Measurements from ENCODE around the gene ZNF581. TPM values are rescaled to one million over a fixed set of nuclear protein-coding genes. Genes with fewer than 3 reads are reported as not detected.

The ZNF581 gene
- total and polyA plus RNA-seq, 9 donors: 11.2 to 40.2 (median 34.0) TPM

DNA sequence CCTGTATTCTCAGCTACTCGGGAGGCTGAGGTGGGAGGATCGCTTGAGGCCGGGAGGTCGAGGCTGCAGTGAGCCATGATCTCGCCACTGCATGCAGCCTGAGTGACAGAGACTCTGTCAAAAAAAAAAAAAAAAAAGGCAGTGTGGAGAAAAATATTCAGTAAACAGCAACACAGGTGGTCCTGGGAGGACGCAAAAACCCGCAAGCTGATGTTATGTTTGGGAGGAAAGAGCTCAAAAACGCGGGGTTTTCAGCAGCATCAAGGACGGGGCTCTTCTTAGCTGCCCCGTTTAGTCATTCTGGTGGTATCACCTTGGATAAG, 18.5 kb upstream of the ZNF581 start:
- Histone ChIP-seq H3K27ac (peak overlapping the region in 1 of 2 donors; percentile 90), H3K36me3 (no peaks in the 10 kb centered on the region), H3K4me1 (ENCODE audit: insufficient read depth) (peaks cover 4% of the 10 kb centered on the region), H3K4me3 (peak overlapping the region; percentile 60), H3K9me3 (no peaks in the 10 kb centered on the region), H3K27me3 (no peaks in the 10 kb centered on the region)
- 14 to 24% (median 19%) methylated on average over 11 of the region's 11 CpGs for WGBS, 3 donors
- TF ChIP-seq EP300 (IDR thresholded peaks at IDR 0.05) (no peak), POLR2A (IDR thresholded peaks at IDR 0.05) (no peak), CTCF (IDR thresholded peaks at IDR 0.05) (no peak)
- intact Hi-C loops (cut with DNase I): no loop called here
- DNase-seq: peak in 1 of 5 donors; percentile 45

DNA sequence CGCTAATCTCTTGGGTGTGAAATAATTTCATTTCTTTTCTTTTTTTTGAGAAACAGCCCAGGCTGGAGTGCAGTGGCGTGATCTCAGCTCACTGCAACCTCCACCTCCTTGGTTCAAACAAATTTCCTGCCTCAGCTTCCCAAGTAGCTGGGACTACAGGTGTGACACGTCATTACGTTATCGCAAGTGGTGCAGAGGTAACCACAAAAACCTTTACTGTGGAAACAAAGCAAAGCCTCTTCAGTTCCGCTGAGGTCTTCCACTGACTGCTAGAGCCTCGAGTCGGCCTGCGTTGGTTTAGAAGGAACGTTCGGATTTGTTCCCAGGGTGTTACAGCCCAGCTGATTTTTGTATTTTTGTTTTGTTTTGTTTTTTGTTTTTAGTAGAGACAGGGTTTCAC, 17.1 kb upstream of the ZNF581 start:
- no peak for DNase-seq
- TF ChIP-seq POLR2A (IDR thresholded peaks at IDR 0.05): no peak
- no peak for TF ChIP-seq EP300 (IDR thresholded peaks at IDR 0.05)
- TF ChIP-seq CTCF (IDR thresholded peaks at IDR 0.05): no peak
- Histone ChIP-seq H3K4me1 (ENCODE audit: insufficient read depth) (peaks cover 4% of the 10 kb centered on the region), H3K27ac (no peak overlapping the region), H3K36me3 (no peaks in the 10 kb centered on the region), H3K27me3 (no peaks in the 10 kb centered on the region), H3K4me3 (no peak overlapping the region), H3K9me3 (no peaks in the 10 kb centered on the region)
- 82 to 87% (median 85%) methylated on average over 11 of the region's 11 CpGs for WGBS, 3 donors
- intact Hi-C loops (cut with DNase I): no loop called here

GRCh38 chr19:55632463-55632834, 11.0 kb upstream of the ZNF581 start:
- Histone ChIP-seq H3K4me1 (ENCODE audit: insufficient read depth) (peaks cover 10% of the 10 kb centered on the region), H3K9me3 (no peaks in the 10 kb centered on the region), H3K4me3 (no peak overlapping the region), H3K27ac (no peak overlapping the region), H3K36me3 (no peaks in the 10 kb centered on the region), H3K27me3 (no peaks in the 10 kb centered on the region)
- DNase-seq: peak; percentile 63 to 93 (median 81)
- WGBS, 3 donors: 18 to 27% (median 22%) methylated on average over 3 of the region's 3 CpGs
- TF ChIP-seq CTCF (IDR thresholded peaks at IDR 0.05): peak; percentile 77 to 90 (median 79)
- no peak for TF ChIP-seq EP300 (IDR thresholded peaks at IDR 0.05)
- intact Hi-C loops (cut with DNase I): loop anchor here in 2 of 4 donors (5.0 to 10.0 kb wide), 2 partner anchors 115 to 518 kb away; partner anchors contain the start of gene PPP1R12C (in 1 of the 2)

GRCh38 chr19:55633861-55634260, 9.6 kb upstream of the ZNF581 start:
- TF ChIP-seq POLR2A (IDR thresholded peaks at IDR 0.05) (no peak), EP300 (IDR thresholded peaks at IDR 0.05) (no peak), CTCF (IDR thresholded peaks at IDR 0.05) (no peak)
- intact Hi-C loops (cut with DNase I): loop anchor here in 2 of 4 donors (5.0 to 10.0 kb wide), 2 partner anchors 117 to 519 kb away; partner anchors contain the start of gene PPP1R12C (in 1 of the 2)
- Histone ChIP-seq H3K4me1 (ENCODE audit: insufficient read depth) (peaks cover 10% of the 10 kb centered on the region), H3K9me3 (no peaks in the 10 kb centered on the region), H3K27ac (no peak overlapping the region), H3K36me3 (no peaks in the 10 kb centered on the region), H3K27me3 (no peaks in the 10 kb centered on the region), H3K4me3 (no peak overlapping the region)
- WGBS, 3 donors: 71 to 79% (median 72%) methylated on average over 8 of the region's 8 CpGs
- no peak for DNase-seq

Data from ovary (tissue), 9 donors.